ENCODE data around the gene BAIAP3. TPM values are rescaled to one million over a fixed set of nuclear protein-coding genes. Genes with fewer than 3 reads are reported as not detected.

BAIAP3 gene
- total RNA-seq, 4 donors from 2014 or later, result 0.59 to 5.5 (median 3.5) TPM

GRCh38 chr16:1318268-1318545 is 15.2 kb upstream of the BAIAP3 start:
- DNase-seq, result no peak
- H3K36me3 ChIP-seq, result no peaks in the 10 kb centered on the region
- no peaks in the 10 kb centered on the region for H3K9me3 ChIP-seq
- intact Hi-C loops (cut with DNase I; ENCODE audit: low total_unique reads), result no loop called here
- peaks cover 0 to 7% of the 10 kb centered on the region in 2 donors for H3K4me1 ChIP-seq
- TF ChIP-seq CTCF (IDR thresholded peaks at IDR 0.05), result no peak
- TF ChIP-seq POLR2A (IDR thresholded peaks at IDR 0.05), result no peak
- H3K27me3 ChIP-seq, result no peaks in the 10 kb centered on the region
- H3K4me3 ChIP-seq, result no peak overlapping the region
- no peak overlapping the region for H3K27ac ChIP-seq

GRCh38 chr16:1319041-1319440 is 14.4 kb upstream of the BAIAP3 start:
- no peak for DNase-seq
- TF ChIP-seq POLR2A (IDR thresholded peaks at IDR 0.05) (no peak), CTCF (IDR thresholded peaks at IDR 0.05) (no peak)
- Histone ChIP-seq H3K27me3 (no peaks in the 10 kb centered on the region), H3K4me3 (no peak overlapping the region), H3K27ac (no peak overlapping the region), H3K4me1 (peaks cover 0 to 1% of the 10 kb centered on the region in 2 donors), H3K9me3 (no peaks in the 10 kb centered on the region), H3K36me3 (no peaks in the 10 kb centered on the region)
- intact Hi-C loops (cut with DNase I; ENCODE audit: low total_unique reads), result no loop called here

GRCh38 chr16:1320097-1320496 is 13.3 kb upstream of the BAIAP3 start:
- no peaks in the 10 kb centered on the region for H3K4me1 ChIP-seq
- no peak for DNase-seq
- intact Hi-C loops (cut with DNase I; ENCODE audit: low total_unique reads), result no loop called here
- H3K4me3 ChIP-seq, result no peak overlapping the region
- no peaks in the 10 kb centered on the region for H3K36me3 ChIP-seq
- TF ChIP-seq POLR2A (IDR thresholded peaks at IDR 0.05), result no peak
- no peak for TF ChIP-seq CTCF (IDR thresholded peaks at IDR 0.05)
- H3K27me3 ChIP-seq, result no peaks in the 10 kb centered on the region
- no peak overlapping the region for H3K27ac ChIP-seq
- no peaks in the 10 kb centered on the region for H3K9me3 ChIP-seq

GRCh38 chr16:1320658-1321240 is 12.7 kb upstream of the BAIAP3 start:
- intact Hi-C loops (cut with DNase I; ENCODE audit: low total_unique reads), result no loop called here
- Histone ChIP-seq H3K27ac (no peak overlapping the region), H3K27me3 (no peaks in the 10 kb centered on the region), H3K36me3 (no peaks in the 10 kb centered on the region), H3K4me3 (no peak overlapping the region), H3K4me1 (no peaks in the 10 kb centered on the region), H3K9me3 (no peaks in the 10 kb centered on the region)
- DNase-seq, result no peak
- no peak for TF ChIP-seq POLR2A (IDR thresholded peaks at IDR 0.05)
- no peak for TF ChIP-seq CTCF (IDR thresholded peaks at IDR 0.05)

- H3K4me1 ChIP-seq, result no peaks in the 10 kb centered on the region
- TF ChIP-seq CTCF (IDR thresholded peaks at IDR 0.05), result no peak
- no peak for TF ChIP-seq POLR2A (IDR thresholded peaks at IDR 0.05)
- H3K4me3 ChIP-seq, result no peak overlapping the region
- intact Hi-C loops (cut with DNase I; ENCODE audit: low total_unique reads), result no loop called here
- H3K27me3 ChIP-seq, result no peaks in the 10 kb centered on the region
- no peaks in the 10 kb centered on the region for H3K36me3 ChIP-seq
- H3K9me3 ChIP-seq, result no peaks in the 10 kb centered on the region
- DNase-seq, result no peak
- no peak overlapping the region for H3K27ac ChIP-seq
These were observed 11.0 kb upstream of the BAIAP3 start for GRCh38 chr16:1322407-1322806.
